Esophagus squamous epithelium (tissue), 4 donors: ENCODE measurements around the gene PHRF1.

Experiments used
- CTCF ChIP-seq, 6 experiments: fragments of 450-650 bp in 4 of 6; fragments of 200-600 bp in 2 of 6; sonication (generic) in 2 of 6; IDR thresholded peaks; one replicate each; pipeline ENCODE4 v1.5.1; 2016 to 2019; ENCODE audit warnings: antibody characterized with exemption in 6 of 6, mild to moderate bottlenecking in 4 of 6, moderate library complexity in 4 of 6
- POLR2A ChIP-seq, 4 donors: fragments of 450-650 bp; IDR thresholded peaks; one replicate each; pipeline ENCODE4 v1.6.1; 2017; ENCODE audit warnings: antibody characterized with exemption in 4 of 4, mild to moderate bottlenecking in 4 of 4, moderate library complexity in 3 of 4

- TF ChIP-seq CTCF (IDR thresholded peaks at IDR 0.05) (no peak), POLR2A (IDR thresholded peaks at IDR 0.05) (no peak)
These were observed 16.5 kb upstream of the PHRF1 start for GRCh38 chr11:559712-560304.
